GM18507 (cell line): ENCODE measurements around the gene COL4A2.

ENCODE experiments used
- DNase-seq: peaks from one replicate; pipeline ENCODE4 v3.0.0; 2011; ENCODE audit warnings: low read depth; ENCODE audit not compliant: insufficient read length; ENCODE audit errors: extremely low spot score
- FAIRE-seq: peaks from 2 replicates; lab custom pipeline; 2011; peaks lifted over from hg19 to GRCh38; lab: Jason Lieb, UNC

The COL4A2 gene

DNA sequence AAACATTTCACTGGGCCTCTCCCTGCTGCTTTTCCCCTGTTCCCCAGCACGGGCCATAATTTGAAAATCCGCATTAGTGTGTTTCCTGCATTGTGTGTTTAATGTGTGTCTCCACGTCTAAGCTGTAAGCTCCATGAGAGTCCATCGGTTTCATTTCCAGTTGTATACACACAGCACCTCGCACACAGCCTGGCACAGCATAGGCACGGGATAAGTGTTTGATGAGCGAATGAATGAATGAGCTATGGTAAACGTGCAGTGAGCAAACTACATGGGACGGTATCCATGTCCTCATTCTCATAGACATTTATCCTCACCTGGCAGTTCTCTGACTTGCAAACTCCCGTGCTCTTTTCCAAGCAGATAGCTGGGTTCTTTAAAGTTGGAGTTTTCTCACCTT is 148.4 kb downstream of the COL4A2 start:
- no peak for DNase-seq
- FAIRE-seq = no peak

- DNase-seq (peak; percentile 73), FAIRE-seq (peak; percentile 90)
Measured at GRCh38 chr13:110455941-110456340, 148.9 kb downstream of the COL4A2 start.

DNA sequence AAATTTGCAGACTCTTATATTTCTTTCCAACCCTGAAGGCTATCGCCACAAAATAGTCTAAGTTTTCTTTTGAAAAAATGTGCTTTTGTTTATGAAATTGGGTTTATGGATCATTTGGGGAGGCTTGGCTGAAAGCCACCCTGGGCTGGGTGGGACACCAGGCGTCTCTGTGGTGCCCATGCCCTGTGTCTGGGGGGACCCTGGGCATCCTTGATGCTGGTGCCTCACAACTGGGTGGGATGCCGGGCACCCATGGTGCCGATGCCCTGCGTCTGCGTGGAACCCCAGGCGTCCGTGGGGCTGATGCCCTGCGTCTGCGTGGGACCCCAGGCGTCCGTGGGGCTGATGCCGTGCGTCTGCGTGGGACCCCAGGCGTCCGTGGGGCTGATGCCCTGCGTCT is 149.5 kb downstream of the COL4A2 start:
- FAIRE-seq = no peak
- no peak for DNase-seq

GRCh38 chr13:110457361-110457760 is 150.3 kb downstream of the COL4A2 start:
- no peak for DNase-seq
- FAIRE-seq = no peak

DNA sequence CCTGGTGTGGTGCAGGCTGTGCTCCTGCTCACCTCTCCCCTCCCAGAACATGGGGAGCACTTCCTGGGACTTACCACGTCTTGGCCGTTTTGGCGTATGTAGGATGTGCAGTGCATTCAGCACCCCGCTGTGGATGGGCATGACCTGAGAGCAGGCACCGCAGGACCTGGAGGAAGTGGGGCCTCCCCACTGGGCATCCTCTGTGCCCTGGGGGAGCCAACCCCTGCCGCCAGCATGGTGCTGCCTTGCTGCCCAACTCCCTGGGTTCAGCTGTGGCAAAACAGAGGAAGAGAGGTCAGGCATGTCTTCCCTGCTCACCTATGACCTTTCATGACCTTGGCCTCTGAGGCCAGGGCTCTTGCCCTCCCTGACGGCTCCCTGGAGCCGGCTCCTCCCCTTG is 150.9 kb downstream of the COL4A2 start:
- no peak for FAIRE-seq
- no peak for DNase-seq

GRCh38 chr13:110458594-110459365 is 151.7 kb downstream of the COL4A2 start:
- FAIRE-seq (no peak), DNase-seq (no peak)

DNA sequence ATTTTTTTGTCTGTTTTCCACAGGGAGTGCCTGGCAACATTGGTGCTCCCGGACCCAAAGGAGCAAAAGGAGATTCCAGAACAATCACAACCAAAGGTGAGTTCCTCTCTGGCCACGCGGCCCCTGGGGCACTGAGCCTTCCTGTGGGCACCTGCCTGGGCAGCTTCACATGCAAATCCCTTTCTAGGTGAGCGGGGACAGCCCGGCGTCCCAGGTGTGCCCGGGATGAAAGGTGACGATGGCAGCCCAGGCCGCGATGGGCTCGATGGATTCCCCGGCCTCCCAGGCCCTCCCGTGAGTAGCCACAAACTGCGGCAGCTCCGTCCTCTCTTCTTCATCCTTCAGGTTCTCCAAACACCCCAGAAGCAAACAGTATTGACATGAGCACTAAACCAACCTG is 155.0 kb downstream of the COL4A2 start:
- FAIRE-seq = no peak
- no peak for DNase-seq

GRCh38 chr13:110463156-110463555 is 156.1 kb downstream of the COL4A2 start:
- FAIRE-seq = no peak

GRCh38 chr13:110463871-110464510 is 156.9 kb downstream of the COL4A2 start:
- no peak for DNase-seq
- FAIRE-seq = peak; percentile 5

More at GRCh38 chr13:110463156-110463555, 156.1 kb downstream of the COL4A2 start:
- DNase-seq = no peak

DNA sequence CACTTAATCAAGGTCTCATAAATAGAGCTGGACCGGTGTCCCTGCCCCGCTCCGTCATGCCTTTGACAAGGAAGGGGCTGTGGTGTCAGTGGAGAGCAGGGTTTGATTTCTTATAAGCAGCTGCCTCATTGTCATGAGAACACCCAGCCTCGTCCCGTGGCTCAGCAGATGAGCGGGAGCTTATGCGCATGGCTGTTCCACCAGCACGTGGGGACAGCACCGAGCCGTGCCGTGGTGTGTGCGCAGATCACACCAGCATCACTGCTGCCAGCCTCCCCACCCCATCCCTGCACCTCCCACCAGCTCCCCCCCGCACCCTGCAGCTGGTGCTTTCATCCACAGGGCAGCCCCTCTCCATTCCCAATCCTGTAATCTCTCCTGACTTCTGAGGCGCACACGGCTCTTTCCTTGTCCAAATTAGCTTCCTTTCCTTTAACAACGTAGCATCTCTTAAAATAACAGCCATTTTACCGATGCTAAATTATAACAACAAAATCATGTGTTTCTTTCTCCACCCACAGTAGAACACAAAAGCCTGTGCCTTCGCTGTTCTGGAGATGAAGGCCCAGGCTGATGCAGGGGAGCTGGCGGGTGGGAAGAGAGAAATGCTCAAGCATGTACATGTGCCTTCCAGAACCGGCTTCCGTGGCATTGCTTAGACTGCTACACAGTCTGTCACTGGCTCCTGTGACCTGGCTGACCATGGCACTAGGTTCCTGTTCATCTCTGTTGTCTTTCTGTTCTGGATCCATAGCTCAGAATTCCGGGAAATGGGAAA is 157.7 kb downstream of the COL4A2 start:
- DNase-seq (no peak), FAIRE-seq (no peak)

DNA sequence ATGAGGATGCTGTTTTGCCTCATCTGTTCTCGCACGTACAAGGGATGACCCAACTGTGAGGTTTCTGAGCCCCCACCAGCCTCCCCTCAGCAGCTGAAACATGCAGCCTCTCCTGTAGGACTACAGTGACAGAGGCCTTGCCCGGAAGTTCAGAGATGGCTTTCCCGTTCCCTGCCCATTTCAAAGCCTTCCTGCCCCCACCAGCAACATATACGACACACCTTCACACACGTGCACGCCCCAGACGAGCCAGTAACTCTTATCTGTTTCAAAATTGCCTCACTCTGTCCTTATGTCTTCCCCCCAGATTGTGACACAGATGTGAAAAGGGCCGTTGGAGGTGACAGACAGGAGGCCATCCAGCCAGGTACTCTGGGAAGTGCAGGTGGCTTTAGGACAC is 158.6 kb downstream of the COL4A2 start:
- FAIRE-seq (no peak), DNase-seq (no peak)

DNA sequence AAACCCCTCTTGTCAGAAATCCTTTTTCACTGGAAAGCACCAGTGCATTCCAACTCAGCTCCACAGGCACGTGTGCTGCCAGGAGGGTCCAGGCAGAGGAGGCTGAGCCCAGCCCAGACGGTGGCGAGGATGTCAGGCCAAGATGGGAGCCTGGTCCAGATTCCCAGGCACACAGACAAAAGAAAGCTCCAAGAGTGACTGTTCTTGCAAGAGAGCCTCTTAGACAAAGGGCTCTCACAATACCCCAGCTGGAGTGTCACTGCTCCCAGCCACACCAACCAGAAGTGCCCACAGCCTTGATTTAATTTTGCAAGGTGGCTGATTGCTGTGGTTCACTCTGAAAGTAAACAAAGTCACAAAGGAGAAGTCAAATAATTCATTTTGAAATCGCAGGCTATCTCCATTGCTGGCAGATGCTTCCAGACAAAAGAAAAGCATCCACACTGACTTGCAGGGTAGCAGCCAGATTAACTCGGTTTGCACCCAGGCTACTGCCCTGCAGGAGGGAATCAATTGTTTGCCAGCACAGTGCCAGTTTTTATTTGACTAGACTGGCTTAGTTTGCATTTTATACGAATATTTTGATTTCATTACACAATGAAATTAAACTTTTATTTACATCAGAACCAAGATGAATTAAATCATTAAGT is 159.3 kb downstream of the COL4A2 start:
- no peak for FAIRE-seq
- DNase-seq = no peak

GRCh38 chr13:110467516-110468110 is 160.5 kb downstream of the COL4A2 start:
- no peak for DNase-seq
- FAIRE-seq = no peak

DNA sequence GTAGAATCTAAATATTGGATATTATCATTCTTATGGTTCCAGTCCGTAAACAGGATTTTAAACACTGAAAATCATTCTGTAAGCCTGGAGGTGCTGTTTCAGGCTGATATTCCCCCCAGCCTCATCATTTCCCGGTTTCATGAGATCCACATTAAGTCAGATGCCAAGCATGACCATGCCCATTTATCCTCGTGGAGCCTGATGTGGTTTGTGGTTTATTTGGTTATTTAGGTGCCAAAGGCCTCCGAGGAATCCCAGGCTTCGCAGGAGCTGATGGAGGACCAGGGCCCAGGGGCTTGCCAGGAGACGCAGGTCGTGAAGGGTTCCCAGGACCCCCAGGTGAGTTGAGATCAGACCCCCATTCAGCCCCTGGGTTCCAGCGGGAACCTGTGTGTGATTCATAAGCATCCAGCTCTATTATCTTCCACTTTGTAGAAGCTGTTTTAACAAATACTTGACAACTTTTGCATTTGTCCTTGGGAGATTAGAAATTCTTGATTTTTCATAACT is 162.0 kb downstream of the COL4A2 start:
- no peak for DNase-seq
- no peak for FAIRE-seq

DNA sequence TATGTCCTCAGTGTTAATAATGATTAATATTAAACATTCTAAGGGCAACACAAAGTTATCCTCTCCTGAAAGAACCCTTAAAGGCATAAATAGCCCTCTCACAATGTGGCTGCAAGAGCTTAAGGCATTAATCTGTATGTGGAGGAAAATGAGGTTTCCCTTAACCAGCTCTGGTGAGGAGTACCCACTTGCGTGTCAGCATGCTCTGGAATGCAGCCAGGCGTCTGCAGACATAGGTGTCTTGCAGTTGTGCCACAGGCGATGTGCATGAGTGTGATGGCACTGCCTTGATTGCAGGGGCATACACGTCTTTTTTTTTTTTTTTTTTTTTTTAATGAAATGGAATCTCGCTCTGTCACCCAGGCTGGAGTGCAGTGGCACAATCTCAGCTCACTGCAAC is 162.5 kb downstream of the COL4A2 start:
- FAIRE-seq (no peak), DNase-seq (no peak)

DNA sequence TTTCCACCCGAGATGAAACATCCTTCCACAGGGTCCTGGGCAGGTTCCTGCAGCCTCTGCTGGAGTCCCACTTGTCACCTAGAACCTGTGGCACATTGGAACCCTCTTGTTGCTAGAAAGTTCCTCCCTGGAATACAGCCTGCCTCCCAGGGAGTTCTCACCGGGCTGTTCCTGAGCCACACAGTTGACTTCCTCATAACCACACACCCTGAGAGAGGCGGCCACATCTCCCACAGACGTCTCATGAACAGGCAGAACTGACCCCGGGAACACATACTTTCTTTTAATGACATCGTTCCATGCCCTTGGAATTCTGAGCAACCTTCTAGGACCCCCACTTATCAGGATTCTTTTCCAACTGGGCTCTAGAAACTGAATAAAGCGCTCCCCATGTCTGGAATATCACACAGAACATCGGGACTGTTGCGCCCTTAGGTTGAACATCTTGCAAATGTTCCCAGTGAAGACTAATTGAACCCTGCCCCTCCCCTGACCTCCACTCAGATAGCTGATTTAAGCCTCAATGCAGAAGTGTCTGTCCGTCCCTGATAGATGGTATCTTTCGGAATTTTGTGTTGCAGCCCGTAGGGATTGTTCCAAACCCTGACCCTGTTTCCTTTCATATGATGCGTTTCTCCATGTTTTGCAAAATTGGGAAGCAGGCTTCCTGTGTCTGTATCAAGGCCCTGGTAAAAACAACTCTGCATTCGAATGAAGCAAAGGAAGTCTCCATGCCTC is 163.4 kb downstream of the COL4A2 start:
- DNase-seq = no peak
- peak; percentile 33 for FAIRE-seq

DNA sequence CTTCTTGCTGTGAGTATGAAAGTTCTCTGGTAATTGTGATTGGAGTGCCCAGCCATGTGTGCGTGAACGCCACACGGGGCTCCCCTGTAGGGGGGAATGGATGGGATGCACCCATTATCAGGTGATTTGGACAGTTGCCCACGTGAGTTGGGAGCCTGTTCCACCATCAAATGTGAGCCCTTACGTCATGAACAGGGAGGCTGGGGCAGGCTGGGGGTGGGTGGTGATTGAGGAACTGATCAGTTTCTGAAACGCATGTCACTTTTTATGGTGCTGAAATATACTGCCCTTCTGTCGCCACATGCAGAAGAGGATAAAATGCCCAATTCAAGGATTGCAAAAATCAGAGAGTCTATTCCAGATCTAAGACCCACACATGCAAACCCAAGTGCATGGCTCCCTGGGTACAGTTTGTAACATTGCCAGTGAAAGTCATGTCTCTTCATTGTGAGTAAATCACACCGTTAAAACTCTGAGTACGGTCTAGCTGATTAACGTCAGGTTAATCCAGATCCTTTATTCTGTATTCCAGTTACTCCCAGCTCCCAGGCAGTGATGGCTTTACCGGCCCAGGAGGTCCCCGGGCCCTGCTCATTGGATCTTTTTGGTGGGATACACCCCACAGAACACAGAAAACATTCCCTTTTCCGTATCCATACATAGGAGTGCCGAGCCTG is 164.2 kb downstream of the COL4A2 start:
- peak; percentile 75 for FAIRE-seq
- DNase-seq = no peak

- FAIRE-seq (peak; percentile 99), DNase-seq (peak; percentile 83)
Measured at GRCh38 chr13:110471833-110472162, 164.7 kb downstream of the COL4A2 start.
